ENCODE results near the gene CLDN7.

The CLDN7 gene

DNA sequence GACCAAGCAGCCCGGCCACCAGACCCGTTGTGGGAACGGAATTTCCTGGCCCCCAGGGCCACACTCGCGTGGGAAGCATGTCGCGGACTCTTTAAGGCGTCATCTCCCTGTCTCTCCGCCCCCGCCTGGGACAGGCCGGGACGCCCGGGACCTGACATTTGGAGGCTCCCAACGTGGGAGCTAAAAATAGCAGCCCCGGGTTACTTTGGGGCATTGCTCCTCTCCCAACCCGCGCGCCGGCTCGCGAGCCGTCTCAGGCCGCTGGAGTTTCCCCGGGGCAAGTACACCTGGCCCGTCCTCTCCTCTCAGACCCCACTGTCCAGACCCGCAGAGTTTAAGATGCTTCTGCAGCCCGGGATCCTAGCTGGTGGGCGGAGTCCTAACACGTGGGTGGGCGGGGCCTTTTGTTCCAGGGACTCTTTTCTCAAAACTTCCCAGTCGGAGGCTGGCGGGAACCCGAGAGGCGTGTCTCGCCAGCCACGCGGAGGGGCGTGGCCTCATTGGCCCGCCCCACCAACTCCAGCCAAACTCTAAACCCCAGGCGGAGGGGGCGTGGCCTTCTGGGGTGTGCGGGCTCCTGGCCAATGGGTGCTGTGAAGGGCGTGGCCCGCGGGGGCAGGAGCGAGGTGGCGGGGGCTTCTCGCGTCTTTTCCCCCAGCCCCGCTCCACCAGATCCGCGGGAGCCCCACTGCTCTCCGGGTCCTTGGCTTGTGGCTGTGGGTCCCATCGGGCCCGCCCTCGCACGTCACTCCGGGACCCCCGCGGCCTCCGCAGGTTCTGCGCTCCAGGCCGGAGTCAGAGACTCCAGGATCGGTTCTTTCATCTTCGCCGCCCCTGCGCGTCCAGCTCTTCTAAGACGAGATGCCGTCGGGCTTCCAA lies 19.0 kb upstream of the CLDN7 start, which contains the start of gene SLC2A4:
Gene SLC2A4, plus strand, starts transcription at position 645 of the 879 bp plus-strand sequence. Its CDS starts 217 bp downstream, at position 862.
- peak within 1 kb of the TSS; percentile 55 for H3K4me3 ChIP-seq (ENCODE audit: control insufficient read depth, low read depth, low read length)
- TF ChIP-seq, protein P1, sequence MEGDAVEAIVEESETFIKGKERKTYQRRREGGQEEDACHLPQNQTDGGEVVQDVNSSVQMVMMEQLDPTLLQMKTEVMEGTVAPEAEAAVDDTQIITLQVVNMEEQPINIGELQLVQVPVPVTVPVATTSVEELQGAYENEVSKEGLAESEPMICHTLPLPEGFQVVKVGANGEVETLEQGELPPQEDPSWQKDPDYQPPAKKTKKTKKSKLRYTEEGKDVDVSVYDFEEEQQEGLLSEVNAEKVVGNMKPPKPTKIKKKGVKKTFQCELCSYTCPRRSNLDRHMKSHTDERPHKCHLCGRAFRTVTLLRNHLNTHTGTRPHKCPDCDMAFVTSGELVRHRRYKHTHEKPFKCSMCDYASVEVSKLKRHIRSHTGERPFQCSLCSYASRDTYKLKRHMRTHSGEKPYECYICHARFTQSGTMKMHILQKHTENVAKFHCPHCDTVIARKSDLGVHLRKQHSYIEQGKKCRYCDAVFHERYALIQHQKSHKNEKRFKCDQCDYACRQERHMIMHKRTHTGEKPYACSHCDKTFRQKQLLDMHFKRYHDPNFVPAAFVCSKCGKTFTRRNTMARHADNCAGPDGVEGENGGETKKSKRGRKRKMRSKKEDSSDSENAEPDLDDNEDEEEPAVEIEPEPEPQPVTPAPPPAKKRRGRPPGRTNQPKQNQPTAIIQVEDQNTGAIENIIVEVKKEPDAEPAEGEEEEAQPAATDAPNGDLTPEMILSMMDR (IDR thresholded peaks at IDR 0.05; ENCODE audit: control insufficient read depth, insufficient read depth, low read depth, low read length, missing control alignments) = no peak
- DNase-seq (ENCODE audit: low read depth) = peak; percentile 56

DNA sequence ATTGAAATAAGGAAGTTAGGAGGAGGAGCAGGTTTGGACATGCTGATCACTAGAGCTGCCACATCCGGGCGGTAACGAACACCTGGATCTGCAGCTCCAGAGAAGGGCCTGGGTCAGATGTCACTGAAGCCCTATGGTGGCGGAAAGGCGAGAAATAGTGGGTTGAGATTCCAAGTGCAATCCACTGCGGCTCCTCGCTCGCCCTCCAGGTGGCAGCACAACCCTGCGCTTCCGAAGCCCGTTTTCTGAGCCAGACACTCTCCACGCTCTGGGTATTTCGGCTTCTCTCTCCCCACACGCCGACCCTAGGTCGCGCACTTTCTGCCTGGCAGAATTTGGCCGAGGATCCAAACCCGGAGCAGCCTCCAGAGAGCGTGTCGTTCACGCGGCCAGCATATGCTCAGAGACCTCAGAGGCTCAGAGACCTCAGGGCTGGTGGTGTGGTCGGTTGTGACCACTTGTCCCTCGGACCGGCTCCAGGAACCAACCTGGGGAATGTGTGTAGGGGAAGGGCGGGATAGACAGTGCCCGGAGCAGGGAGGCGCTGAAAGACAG lies 18.3 kb upstream of the CLDN7 start:
- DNase-seq (ENCODE audit: low read depth) = peak; percentile 17
- TF ChIP-seq, protein P1 (IDR thresholded peaks at IDR 0.05; ENCODE audit: control insufficient read depth, insufficient read depth, low read depth, low read length, missing control alignments) = peak; percentile 91
- peak overlapping the region; percentile 55 for H3K4me3 ChIP-seq (ENCODE audit: control insufficient read depth, low read depth, low read length)

DNA sequence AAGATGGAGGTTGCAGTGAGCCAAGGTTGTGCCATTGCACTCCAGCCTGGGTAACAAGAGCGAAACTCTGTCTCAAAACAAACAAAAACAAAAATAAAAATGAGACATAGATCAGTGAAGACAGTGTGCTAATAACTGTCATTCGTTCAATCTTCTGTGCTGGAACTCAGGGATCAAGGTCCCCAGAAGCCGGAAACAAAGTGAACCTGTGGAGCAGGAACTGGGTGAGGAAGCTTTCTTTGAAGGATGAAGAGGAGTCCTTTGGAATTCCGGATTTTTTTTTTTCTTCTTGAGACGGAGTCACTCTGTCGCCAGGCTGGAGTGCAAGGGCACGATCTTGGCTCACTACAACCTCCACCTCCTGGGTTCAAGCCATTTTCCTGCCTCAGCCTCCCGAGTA lies 17.2 kb upstream of the CLDN7 start:
- TF ChIP-seq, protein P1 (IDR thresholded peaks at IDR 0.05; ENCODE audit: control insufficient read depth, insufficient read depth, low read depth, low read length, missing control alignments) = no peak
- no peak for DNase-seq (ENCODE audit: low read depth)
- no peak overlapping the region for H3K4me3 ChIP-seq (ENCODE audit: control insufficient read depth, low read depth, low read length)

- TF ChIP-seq, protein P1 (IDR thresholded peaks at IDR 0.05; ENCODE audit: control insufficient read depth, insufficient read depth, low read depth, low read length, missing control alignments) = no peak
- DNase-seq (ENCODE audit: low read depth) = no peak
- no peak overlapping the region for H3K4me3 ChIP-seq (ENCODE audit: control insufficient read depth, low read depth, low read length)
These were observed 4.5 kb upstream of the CLDN7 start for GRCh38 chr17:7266784-7267183.

- TF ChIP-seq, protein P1 (IDR thresholded peaks at IDR 0.05; ENCODE audit: control insufficient read depth, insufficient read depth, low read depth, low read length, missing control alignments) = no peak
- DNase-seq (ENCODE audit: low read depth) = no peak
- no peak overlapping the region for H3K4me3 ChIP-seq (ENCODE audit: control insufficient read depth, low read depth, low read length)
These were observed 1.5 kb upstream of the CLDN7 start for GRCh38 chr17:7263801-7264078.

DNA sequence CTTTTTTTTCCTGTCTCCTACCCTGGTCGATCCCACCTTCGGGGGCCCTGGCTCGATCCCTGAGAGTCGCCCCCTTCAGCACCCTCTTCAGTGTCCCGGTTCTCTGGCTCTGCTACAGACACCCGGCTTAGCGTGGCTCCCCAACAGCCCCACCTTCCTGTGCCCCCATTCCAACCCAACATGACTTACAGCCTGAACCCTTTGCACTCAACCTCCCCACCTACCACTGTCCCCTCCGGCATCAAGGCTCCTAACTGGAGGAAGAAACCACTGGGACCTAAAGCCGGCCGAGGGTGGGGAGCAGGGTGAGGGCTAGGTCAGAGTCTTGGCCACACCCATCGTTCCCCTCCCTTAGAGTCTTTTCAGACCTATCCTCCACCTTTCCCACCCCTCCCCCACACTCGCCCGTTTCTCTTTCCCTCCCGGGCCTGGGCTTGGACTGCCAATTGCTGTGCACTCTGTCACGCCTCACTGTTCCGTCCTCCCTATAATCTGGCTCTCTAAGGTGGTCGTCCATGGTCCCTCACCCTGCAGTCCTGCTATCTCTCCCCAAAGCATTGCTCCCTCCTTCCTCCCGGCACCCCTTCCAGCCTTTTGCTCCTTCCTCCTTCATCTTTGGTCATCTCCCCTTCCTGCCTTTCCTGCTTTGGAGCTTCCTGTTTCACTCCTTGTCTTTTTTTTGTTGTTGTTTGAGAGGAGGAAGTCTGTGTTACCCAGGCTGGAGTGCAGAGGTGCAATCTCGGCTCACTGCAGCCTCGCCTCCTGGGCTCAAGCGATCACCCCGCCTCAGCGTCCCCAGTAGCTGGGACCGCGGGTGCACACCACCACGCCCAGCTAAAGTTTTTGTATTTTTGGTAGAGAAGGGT lies 890 bp upstream of the CLDN7 start:
- TF ChIP-seq, protein P1 (IDR thresholded peaks at IDR 0.05; ENCODE audit: control insufficient read depth, insufficient read depth, low read depth, low read length, missing control alignments) = no peak
- no peak for DNase-seq (ENCODE audit: low read depth)
- no peak overlapping the region for H3K4me3 ChIP-seq (ENCODE audit: control insufficient read depth, low read depth, low read length)

Measured in AG09309 (cell line).